HG03442 (cell line): ENCODE data around the gene OXA1L.
"Not testable (repeated sequence)": the region's sequence is repeated elsewhere in the genome, so short reads cannot be mapped to it uniquely, and the experiment has no call there.

ENCODE experiments used
- ATAC-seq: cut with Tn5 transposase; IDR thresholded peaks from one replicate; pipeline ENCODE4 v1.9.1; 2021; ENCODE audit warnings: mild to moderate bottlenecking, moderate library complexity; ENCODE audit not compliant: unreplicated experiment

OXA1L gene

DNA sequence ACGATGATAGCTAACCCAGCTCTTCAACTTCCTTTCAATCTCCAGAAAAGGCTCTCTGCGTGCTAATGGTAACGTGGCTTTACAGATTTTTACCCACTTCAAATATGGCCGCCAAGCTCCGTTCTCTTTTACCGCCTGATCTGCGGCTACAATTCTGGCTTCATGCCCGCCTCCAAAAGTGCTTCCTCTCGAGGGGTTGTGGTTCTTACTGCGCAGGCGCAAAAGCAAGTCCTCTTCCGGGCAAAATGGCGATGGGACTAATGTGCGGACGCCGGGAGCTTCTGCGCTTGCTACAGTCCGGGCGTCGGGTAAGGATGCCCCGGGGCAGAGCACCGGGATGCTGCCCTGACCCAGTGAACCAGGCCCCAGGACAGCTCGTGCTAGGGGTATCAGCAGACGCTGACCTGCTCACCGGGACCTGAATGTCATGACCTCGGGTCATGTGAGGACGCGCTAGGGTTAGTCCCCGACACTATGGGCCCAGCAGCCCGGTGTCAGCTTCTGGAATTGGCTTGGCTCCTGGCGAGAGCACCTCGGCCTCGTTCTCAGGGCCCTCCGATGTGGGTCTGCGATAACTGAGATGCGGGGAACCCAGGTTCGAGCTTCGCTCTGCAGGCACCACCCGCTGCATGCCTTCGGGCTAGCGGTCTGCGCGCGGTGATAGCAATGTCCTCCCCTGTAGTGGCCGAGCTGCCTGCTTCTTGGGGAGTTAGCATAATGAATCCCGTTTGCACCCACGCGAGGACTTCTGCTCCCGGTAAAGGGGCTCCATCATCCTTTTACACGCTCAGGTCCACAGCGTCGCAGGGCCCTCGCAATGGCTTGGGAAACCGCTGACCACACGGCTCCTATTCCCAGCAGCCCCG lies at the start of gene OXA1L:
OXA1L (plus strand) TSS at position 232 of the 866 bp plus-strand sequence; CDS start at position 246, 14 bp downstream.
- peak; percentile 80 for ATAC-seq

DNA sequence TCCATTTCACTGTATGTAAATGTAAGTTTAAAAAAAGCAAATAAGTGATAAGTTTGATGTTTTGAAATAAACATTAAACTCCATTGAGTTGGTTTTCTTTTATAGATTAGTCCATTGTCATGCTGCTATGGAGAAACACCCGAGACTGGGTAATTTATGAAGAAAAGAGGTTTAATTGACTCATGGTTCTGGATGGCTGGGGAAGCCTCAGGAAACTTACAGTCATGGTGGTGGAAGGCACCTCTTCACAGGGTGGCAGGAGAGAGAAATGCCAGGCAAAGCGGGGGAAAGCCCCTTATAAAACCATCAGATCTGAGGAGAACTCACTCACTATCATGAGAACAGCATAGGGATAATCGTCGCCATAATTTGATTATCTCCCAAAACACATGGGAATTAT lies 48.4 kb upstream of the OXA1L start:
- ATAC-seq, result no peak

GRCh38 chr14:22721213-22721612 lies 45.3 kb upstream of the OXA1L start:
- no peak for ATAC-seq

- no peak for ATAC-seq
Observed at GRCh38 chr14:22723815-22724214, 42.7 kb upstream of the OXA1L start.

DNA sequence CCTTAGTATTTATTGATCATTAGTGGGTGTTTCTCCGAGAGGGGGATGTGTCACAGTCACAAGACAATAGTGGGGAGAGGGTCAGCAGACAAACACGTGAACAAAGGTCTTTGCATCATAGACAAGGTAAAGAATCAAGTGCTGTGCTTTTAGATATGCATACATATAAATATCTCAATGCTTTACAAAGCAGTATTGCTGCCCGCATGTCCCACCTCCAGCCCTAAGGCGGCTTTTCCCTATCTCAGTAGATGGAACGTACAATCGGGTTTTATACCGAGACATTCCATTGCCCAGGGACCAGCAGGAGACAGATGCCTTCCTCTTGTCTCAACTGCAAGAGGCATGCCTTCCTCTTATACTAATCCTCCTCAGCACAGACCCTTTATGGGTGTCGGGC lies 41.6 kb upstream of the OXA1L start:
- not testable (repeated sequence) for ATAC-seq

DNA sequence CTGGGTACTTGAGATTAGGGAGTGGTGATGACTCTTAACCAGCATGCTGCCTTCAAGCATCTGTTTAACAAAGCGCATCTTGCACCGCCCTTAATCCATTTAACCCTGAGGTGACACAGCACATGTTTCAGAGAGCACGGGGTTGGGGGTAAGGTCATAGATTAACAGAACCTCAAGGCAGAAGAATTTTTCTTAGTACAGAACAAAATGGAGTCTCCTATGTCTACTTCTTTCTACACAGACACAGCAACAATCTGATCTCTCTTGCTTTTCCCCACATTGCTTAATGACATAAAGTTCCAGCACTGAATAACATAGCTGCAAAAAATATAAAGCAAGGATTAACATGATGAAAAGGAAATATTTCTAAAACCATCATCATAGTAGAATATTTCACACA lies 41.1 kb upstream of the OXA1L start:
- ATAC-seq, result not testable (repeated sequence)

GRCh38 chr14:22726012-22726411 lies 40.5 kb upstream of the OXA1L start:
- ATAC-seq, result no peak

DNA sequence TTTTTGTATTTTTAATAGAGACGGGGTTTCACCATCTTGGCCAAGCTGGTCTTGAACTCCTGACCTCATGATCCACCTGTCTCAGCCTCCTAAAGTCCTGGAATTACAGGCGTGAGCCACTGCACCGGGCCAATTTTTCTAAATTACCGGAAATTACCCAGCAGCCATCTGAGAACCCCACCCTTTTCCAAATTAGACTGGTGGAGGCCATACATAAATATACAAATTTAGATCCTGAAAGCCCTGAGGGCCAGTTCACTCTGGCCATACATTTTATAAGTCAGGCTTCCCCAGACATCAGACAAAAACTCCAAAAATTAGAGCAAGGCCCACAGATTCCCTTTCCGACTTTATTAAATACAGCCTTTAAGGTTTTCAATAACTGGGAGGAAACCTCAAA lies 34.4 kb upstream of the OXA1L start:
- ATAC-seq, result not testable (repeated sequence)

DNA sequence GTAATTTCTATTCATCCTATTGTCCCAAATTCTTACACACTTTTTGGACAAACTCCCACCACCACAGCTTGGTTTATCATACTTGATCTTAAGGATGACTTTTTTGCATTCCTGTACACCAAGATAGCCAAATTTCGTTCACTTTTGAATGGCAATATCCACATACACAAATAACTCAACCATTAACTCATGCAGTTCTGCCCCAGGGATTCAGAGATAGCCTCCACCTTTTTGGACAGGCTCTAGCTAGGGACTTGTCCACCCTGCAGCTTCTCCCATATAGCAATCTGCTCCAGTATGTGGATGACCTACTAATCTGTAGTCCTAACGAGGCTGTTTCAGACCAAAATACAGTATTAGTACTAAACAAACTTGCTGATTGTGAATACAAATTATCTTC lies 32.7 kb upstream of the OXA1L start:
- ATAC-seq, result no peak

DNA sequence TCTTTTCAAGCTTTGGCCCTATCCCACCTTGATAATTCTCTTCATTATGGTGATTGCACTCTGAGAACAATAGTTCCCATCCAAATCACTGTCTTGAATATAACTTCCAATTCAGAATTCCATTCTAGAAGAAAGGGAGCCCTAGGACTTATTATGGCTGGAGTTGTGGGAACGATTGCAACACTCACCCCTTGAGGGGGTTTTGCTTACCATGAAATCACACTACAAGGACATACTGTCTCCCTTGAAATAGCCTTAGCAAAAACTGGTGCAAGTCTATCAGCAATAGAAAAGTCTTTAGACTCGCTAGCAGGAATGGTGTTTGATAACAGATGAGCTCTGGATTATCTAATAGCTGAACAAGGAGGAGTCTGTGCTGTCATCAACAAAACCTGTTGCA lies 31.4 kb upstream of the OXA1L start:
- ATAC-seq, result no peak

- ATAC-seq, result not testable (repeated sequence)
Observed at GRCh38 chr14:22736384-22736783, 30.1 kb upstream of the OXA1L start.

GRCh38 chr14:22737052-22737451 lies 29.4 kb upstream of the OXA1L start:
- ATAC-seq, result peak; percentile 76

DNA sequence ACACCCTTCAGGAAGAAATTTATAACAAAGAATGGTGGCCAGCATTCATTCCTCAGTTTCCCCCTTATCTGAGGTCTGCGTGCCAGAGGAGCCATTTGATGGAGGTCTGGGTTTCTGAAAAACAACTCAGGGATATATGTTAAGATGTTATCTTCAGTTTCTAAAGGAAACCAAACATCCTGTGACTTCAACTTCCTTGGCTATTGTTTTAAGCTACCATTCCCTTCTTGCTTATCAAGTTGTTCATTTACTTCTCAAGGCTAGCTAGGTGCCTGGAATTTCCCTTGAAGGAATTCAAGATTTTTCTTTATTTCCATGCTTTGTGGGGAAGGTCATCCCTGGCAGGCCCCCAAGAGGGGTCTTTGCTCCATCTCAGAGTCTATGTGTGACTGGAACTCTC lies 27.1 kb upstream of the OXA1L start:
- ATAC-seq, result no peak

GRCh38 chr14:22740020-22740419 lies 26.5 kb upstream of the OXA1L start:
- ATAC-seq, result no peak

- ATAC-seq, result no peak
Observed at GRCh38 chr14:22747769-22748168, 18.7 kb upstream of the OXA1L start.

DNA sequence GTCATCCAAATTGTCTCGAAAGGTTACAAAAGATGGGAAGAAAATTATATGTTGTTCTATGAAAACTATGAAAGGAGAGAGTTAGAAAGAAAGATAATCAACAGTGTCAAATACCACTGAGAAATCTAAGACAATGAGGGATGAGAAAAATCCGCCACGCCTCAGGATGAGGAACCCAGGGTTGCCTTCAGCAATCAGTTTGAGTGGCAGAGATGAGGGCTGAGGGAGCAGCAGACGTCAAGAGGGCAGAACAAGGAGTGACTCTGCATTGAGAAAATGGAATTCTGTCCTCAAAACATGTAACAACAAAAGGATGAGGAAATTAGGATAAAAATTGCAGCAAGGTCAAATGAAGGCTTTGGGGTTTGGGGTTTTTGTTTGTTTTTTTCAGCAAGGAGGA lies 18.3 kb upstream of the OXA1L start:
- no peak for ATAC-seq

DNA sequence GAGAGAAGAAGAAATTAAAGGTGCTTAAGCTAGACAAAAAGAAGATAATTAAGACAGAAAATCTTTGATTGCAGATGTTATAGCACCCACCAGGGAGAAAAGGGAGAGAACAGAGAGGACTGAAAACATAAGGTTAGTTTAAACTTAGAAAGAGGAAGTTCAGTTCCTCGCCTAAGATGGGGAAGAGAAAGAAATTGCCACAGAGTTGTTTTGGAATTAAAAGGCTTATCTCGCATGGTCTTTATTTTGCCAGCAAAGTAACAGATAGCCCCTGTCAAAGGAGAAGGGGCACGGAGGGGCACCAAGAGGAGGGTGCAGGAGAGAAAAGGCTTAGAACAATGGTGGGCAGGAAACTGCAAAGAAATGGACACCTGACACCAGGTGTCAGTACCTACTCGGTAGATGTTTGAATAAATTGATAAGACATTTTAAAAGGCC lies 17.8 kb upstream of the OXA1L start:
- ATAC-seq, result no peak

DNA sequence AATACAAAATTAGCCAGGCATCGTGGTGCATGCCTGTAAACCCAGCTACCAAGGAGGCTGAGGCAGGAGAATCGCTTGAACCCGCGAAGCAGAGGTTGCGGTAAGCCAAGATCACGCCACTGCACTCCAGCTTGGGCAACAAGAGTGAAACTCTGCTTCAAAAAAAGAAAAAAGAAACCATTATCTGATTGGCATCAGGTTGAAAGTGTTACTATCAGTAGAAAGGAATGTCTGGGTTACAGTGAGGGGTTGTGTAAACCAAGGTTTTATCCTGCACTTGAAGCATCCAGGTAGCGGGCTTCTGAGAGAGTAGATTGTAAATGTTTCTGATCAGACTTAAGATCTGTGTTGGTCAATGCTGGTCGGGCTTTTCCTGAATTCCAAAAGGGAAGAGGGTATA lies 14.1 kb upstream of the OXA1L start:
- no peak for ATAC-seq

- no peak for ATAC-seq
Observed at GRCh38 chr14:22753586-22753985, 12.9 kb upstream of the OXA1L start.

DNA sequence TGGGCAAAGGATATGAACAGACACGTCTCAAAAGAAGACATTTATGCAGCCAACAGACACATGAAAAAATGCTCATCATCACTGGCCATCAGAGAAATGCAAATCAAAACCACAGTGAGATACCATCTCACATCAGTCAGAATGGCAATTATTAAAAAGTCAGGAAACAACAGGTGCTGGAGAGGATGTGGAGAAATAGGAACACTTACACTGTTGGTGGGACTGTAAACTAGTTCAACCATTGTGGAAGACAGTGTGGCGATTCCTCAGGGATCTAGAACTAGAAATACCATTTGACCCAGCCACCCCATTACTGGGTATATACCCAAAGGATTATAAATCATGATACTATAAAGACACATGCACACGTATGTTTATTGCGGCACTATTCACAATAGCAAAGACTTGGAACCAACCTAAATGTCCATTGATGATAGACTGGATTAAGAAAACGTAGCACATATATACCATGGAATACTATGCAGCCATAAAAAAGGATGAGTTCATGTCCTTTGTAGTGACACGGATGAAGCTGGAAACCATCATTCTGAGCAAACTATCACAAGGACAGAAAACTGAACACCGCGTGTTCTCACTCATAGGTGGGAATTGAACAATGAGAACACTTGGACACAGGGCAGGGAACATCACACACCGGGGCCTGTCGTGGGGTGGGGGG lies 8.4 kb upstream of the OXA1L start:
- not testable (repeated sequence) for ATAC-seq

DNA sequence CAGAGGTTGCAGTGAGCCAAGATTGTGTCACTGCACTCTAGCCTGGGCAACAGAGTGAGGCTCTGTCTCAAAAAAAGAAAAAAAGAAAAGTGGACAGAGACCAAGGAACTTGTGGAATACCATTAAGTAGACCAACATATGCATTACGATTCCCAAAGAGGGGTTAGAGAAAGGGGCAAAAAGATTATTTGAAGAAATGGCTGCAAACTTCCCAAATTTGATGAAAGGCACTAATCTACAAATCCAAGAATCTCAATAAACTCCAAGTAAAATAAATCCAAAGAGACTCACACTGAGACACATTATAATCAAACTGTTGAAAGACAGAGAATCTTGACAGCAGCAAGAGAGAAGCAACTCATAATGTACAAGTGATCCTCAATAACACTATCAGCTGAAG lies 4.8 kb upstream of the OXA1L start:
- ATAC-seq, result no peak

- no peak for ATAC-seq
Observed at GRCh38 chr14:22764382-22764781, 2.1 kb upstream of the OXA1L start.
